HK-2 (cell line): Measurements from ENCODE around the gene CFH.
"Not testable (repeated sequence)": the region's sequence is repeated elsewhere in the genome, so short reads cannot be mapped to it uniquely, and the experiment has no call there.

ENCODE experiments used
- DNase-seq: peaks from one replicate; pipeline ENCODE4 v3.0.0-alpha.2; 2018; ENCODE audit not compliant: unreplicated experiment

Gene CFH

DNA sequence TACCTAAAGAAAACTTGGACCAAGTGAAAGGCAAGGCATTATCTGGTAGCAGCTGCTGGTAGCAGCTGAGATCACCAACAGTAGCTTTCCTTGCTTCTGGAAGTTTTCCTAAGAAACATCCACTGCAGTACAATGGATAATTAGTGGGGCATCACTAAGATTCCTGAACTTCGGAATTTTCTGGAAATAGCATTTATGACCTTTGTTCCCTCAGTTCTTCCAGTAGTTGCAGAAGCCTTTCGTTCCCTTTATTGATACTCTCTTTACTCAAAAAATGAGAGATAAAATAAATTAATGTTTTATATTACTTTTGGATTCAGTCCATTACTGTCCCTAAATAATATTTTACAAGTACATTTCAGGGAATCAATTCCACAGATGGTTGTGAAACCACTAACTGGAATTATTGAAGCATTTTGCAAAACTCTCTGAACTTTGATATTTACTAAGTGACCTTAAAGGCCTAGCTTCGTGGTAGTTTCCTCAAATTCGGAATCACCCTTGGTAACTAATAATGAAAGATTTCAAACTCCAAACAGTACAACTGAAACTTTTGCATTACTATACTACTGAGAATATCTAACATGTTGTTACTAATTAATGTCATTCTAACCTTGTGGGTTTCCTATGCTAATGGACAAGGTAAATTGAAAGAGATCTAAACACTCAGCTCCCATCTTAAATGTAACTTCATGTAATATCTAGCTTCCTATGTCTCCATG lies 113.3 kb downstream of the CFH start:
- DNase-seq, result not testable (repeated sequence)

- not testable (repeated sequence) for DNase-seq
Observed at GRCh38 chr1:196769823-196770222, 118.0 kb downstream of the CFH start.

DNA sequence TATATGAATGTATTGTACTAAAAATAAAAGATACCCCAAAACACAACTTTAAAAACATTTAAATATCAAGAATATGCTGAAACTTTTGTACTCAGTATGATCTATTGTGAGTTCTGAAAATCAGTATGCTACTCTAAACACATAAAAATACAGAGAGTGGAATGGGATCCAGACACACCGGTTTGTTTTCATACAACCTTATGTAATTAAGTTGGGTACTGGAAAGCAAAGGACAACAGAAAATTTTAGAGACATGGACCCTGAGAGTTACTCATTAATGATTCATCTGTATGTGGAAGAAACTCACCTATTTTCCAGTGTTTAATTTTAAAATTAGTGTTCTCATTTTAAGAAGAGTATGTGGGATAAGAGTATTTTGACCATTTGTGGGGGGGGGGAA lies 121.9 kb downstream of the CFH start:
- no peak for DNase-seq

- DNase-seq, result no peak
Observed at GRCh38 chr1:196774175-196774574, 122.3 kb downstream of the CFH start.

DNA sequence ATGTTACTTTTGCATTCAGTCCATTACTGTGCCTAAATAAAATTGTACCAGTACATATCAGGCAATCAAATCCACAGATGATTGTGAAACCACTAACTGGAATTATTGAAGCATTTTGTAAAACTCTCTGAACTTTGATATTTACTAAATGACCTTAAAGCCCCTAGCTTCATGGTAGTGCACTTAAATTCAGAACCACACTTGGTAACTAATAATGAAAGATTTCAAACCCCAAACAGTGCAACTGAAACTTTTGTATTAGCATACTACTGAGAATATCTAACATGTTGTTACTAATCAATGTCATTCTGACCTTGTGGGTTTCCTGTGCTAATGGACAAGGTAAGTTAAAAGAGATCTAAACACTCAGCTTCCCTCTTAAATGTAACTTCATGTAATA lies 122.8 kb downstream of the CFH start, which contains the start of gene CFHR3:
Gene CFHR3, plus strand, starts transcription at position 238 of the 400 bp plus-strand sequence. Its CDS starts 47 bp downstream, at position 285.
- DNase-seq, result no peak

- no peak for DNase-seq
Observed at GRCh38 chr1:196777603-196778002, 125.8 kb downstream of the CFH start.

DNA sequence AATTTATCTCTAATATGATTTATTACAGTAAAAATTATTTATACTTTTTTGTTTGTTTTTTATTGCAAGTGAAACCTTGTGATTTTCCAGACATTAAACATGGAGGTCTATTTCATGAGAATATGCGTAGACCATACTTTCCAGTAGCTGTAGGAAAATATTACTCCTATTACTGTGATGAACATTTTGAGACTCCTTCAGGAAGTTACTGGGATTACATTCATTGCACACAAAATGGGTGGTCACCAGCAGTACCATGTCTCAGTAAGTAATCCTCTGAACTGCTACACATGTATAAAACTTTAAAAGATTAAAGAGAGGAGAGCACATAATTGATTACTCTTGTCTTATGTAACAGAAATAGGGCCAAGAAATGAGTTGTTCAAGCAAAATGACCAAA lies 127.2 kb downstream of the CFH start:
- DNase-seq, result no peak

- DNase-seq, result not testable (repeated sequence)
Observed at GRCh38 chr1:196791252-196791651, 139.4 kb downstream of the CFH start.

DNA sequence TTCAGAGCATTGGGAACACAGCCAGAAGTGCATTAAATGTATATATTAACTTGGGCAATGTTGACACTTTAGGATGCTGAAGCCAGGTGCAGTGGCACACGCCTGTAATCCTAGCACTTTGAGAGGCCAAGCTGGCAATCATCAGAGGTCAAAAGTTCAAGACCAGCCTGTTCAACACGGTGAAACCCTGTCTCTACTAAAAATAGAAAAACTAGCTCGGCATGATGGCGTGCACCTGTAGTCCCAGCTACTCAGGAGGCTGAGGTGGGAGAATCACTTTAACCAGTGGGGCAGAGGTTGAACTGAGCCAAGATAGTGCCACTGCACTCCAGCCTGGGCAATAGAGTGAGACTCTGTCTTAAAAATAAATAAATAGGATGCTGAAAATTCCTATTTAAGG lies 142.3 kb downstream of the CFH start:
- DNase-seq, result not testable (repeated sequence)
